ENCODE results near the gene EXOG.

The EXOG gene

GRCh38 chr3:38496131-38496910 is at the start of gene EXOG:
Gene EXOG, plus strand, starts transcription at chr3:38496340. Its CDS starts 28 bp downstream, at chr3:38496368.
- Mint-ChIP-seq H3K4me1 (ENCODE audit: low read depth) (peaks cover 13% of the 10 kb centered on the region), H3K4me3 (peak within 1 kb of the TSS; percentile 97), H3K27ac (peak within 1 kb of the TSS; percentile 86), H3K9me3 (no peaks in the 10 kb centered on the region), H3K27me3 (ENCODE audit: low read depth) (no peaks in the 10 kb centered on the region), H3K36me3 (ENCODE audit: low read depth) (peaks cover 23% of the 10 kb centered on the region)
- peak; percentile 87 for DNase-seq (ENCODE audit: low spot score)

DNA sequence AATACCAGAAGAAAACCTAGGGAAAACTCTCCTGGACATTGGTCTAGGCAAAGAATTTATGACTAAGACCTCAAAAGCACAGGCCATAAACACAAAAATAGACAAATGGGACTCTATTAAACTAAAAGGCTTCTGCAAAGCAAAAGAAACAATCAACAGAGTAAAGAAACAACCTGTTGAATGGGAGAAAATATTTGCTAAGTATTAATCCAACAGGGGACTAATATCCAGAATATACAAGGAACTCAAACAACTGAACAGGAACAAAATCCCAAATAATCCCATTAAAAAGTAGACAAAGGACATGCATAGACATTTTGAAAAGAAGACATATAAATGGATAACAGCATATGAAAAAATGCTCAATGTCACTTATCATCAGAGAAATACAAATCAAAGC is 49.3 kb upstream of the EXOG start:
- H3K9me3 Mint-ChIP-seq: peaks cover 9% of the 10 kb centered on the region
- DNase-seq (ENCODE audit: low spot score): no peak
- no peaks in the 10 kb centered on the region for H3K4me1 Mint-ChIP-seq (ENCODE audit: low read depth)
- no peak overlapping the region for H3K27ac Mint-ChIP-seq
- no peaks in the 10 kb centered on the region for H3K36me3 Mint-ChIP-seq (ENCODE audit: low read depth)
- peaks cover 20% of the 10 kb centered on the region for H3K27me3 Mint-ChIP-seq (ENCODE audit: low read depth)
- no peak overlapping the region for H3K4me3 Mint-ChIP-seq

GRCh38 chr3:38450853-38451252 is 45.3 kb upstream of the EXOG start:
- peaks cover 9% of the 10 kb centered on the region for H3K9me3 Mint-ChIP-seq
- no peak for DNase-seq (ENCODE audit: low spot score)
- H3K36me3 Mint-ChIP-seq (ENCODE audit: low read depth): no peaks in the 10 kb centered on the region
- H3K4me1 Mint-ChIP-seq (ENCODE audit: low read depth): peaks cover 11% of the 10 kb centered on the region
- peaks cover 20% of the 10 kb centered on the region for H3K27me3 Mint-ChIP-seq (ENCODE audit: low read depth)
- no peak overlapping the region for H3K4me3 Mint-ChIP-seq
- H3K27ac Mint-ChIP-seq: no peak overlapping the region

- peak; percentile 76 for DNase-seq (ENCODE audit: low spot score)
- Mint-ChIP-seq H3K9me3 (peaks cover 9% of the 10 kb centered on the region), H3K27me3 (ENCODE audit: low read depth) (peaks cover 17% of the 10 kb centered on the region), H3K27ac (peak within 1 kb of the TSS; percentile 88), H3K4me1 (ENCODE audit: low read depth) (peaks cover 18% of the 10 kb centered on the region), H3K4me3 (peak within 1 kb of the TSS; percentile 98), H3K36me3 (ENCODE audit: low read depth) (no peaks in the 10 kb centered on the region)
Observed at GRCh38 chr3:38453075-38453912, 42.8 kb upstream of the EXOG start, which contains the start of gene ACVR2B. Gene ACVR2B, plus strand, starts transcription at chr3:38453890. Its CDS starts 433 bp downstream, at chr3:38454323.

DNA sequence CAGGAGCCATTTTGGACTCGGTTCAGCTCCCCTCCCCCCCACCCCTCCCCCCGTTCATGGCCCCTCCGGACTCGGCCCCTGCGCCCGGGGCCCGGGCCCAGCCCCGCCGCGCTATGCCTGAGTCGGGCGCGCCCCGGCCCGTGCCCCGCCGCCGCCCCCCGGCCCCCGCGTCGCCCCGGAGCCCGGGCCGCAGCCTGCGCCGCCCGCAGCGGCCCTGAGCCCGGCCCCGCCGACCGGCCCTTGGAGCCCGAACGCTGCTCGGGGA is 42.3 kb upstream of the EXOG start:
- H3K27ac Mint-ChIP-seq: no peak overlapping the region
- H3K9me3 Mint-ChIP-seq: peaks cover 9% of the 10 kb centered on the region
- H3K27me3 Mint-ChIP-seq (ENCODE audit: low read depth): peaks cover 15% of the 10 kb centered on the region
- DNase-seq (ENCODE audit: low spot score): no peak
- H3K36me3 Mint-ChIP-seq (ENCODE audit: low read depth): no peaks in the 10 kb centered on the region
- no peak overlapping the region for H3K4me3 Mint-ChIP-seq
- peaks cover 18% of the 10 kb centered on the region for H3K4me1 Mint-ChIP-seq (ENCODE audit: low read depth)

- Mint-ChIP-seq H3K27ac (peak overlapping the region; percentile 88), H3K9me3 (peaks cover 9% of the 10 kb centered on the region), H3K4me1 (ENCODE audit: low read depth) (peaks cover 18% of the 10 kb centered on the region), H3K27me3 (ENCODE audit: low read depth) (peaks cover 15% of the 10 kb centered on the region), H3K36me3 (ENCODE audit: low read depth) (no peaks in the 10 kb centered on the region), H3K4me3 (peak overlapping the region; percentile 98)
- DNase-seq (ENCODE audit: low spot score): peak; percentile 33
Observed at GRCh38 chr3:38454178-38454883, 41.8 kb upstream of the EXOG start.

DNA sequence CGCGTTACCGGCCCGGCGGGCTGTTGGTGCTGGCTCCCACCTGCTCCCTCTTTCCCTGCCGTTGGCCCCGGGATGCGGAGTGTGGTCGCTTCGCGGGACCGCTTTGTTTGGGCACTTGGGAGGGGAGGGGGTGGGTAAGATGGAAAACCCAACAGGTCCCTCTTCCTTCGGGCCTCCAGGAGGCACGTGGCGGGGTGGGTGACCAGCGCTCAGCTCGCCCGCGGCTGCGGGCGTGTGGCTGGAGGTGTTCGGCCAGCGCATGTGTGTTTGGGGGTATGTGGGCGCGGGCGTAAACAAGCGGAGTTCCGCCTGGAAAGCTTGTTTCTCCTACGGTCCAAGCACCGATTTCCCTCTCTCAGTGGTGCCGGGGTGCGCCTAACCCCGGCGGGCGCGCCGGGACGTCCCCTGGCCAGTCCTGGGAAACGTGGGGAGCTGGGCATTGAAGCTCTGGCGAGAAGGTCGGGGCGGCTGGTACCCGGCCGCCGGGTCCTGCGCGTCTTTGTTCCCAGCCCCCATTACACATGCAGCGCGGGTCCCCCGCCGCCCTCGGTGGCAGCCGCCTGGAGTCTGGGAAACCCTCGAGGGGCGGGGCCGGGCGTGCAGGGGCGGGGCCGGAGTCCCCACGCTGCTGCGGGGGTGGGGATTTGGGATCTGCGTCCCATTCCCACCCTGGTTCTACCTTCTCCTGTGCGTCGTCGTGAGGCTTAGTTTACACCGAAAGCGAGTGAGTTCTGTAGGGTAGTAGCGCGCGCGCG is 41.1 kb upstream of the EXOG start:
- Mint-ChIP-seq H3K27ac (peak overlapping the region; percentile 72), H3K27me3 (ENCODE audit: low read depth) (peaks cover 12% of the 10 kb centered on the region), H3K36me3 (ENCODE audit: low read depth) (no peaks in the 10 kb centered on the region), H3K9me3 (peaks cover 9% of the 10 kb centered on the region), H3K4me1 (ENCODE audit: low read depth) (peaks cover 18% of the 10 kb centered on the region), H3K4me3 (peak overlapping the region; percentile 98)
- DNase-seq (ENCODE audit: low spot score): peak; percentile 22

- no peak for DNase-seq (ENCODE audit: low spot score)
- peak overlapping the region; percentile 98 for H3K4me3 Mint-ChIP-seq
- peaks cover 18% of the 10 kb centered on the region for H3K4me1 Mint-ChIP-seq (ENCODE audit: low read depth)
- peaks cover 3% of the 10 kb centered on the region for H3K9me3 Mint-ChIP-seq
- peaks cover 9% of the 10 kb centered on the region for H3K27me3 Mint-ChIP-seq (ENCODE audit: low read depth)
- H3K36me3 Mint-ChIP-seq (ENCODE audit: low read depth): no peaks in the 10 kb centered on the region
- peak overlapping the region; percentile 72 for H3K27ac Mint-ChIP-seq
Observed at GRCh38 chr3:38455639-38456430, 40.3 kb upstream of the EXOG start.

DNA sequence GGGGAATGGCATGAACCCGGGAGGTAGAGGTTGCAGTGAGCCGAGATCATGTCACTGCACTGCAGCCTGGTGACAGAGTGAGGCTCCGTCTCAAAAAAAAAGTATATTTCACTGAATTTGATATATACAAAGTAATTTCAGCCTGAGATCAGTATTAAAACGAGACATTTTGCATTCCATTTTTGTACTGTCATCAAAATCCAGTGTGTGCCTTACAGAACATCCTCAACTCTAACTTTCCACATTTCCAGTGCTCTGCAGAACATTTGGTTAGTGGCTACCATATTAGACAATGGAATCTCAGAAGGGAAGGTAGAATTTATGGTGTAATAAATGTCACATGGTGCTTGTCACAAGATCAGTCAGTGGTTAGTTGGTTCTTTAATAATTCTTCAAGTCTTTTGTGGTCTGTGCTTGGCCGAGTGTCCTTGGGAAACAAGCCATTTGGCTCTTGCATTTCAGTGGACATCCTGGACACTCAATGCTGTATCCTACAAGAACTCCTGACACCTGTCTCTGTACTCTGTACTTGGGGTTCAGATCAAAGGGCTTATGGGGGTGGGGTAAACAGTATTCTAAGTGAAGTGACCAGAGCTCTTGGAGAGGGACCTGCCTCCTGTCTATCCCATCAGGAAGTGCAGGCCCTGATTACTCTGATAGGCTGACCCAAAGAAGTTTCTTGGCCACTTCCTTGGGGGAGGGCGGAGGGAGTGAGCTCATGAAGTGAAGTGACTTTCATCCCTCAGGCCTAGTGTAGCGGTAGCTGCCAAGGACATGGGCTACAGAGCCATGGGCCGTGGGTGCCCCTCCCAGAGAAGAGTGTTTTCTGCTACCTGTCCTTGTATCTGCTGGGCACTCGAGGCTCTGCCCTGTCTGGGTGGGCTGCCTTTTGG is 38.8 kb upstream of the EXOG start:
- no peaks in the 10 kb centered on the region for H3K36me3 Mint-ChIP-seq (ENCODE audit: low read depth)
- peaks cover 7% of the 10 kb centered on the region for H3K27me3 Mint-ChIP-seq (ENCODE audit: low read depth)
- no peaks in the 10 kb centered on the region for H3K9me3 Mint-ChIP-seq
- peaks cover 18% of the 10 kb centered on the region for H3K4me1 Mint-ChIP-seq (ENCODE audit: low read depth)
- no peak overlapping the region for H3K27ac Mint-ChIP-seq
- no peak overlapping the region for H3K4me3 Mint-ChIP-seq
- DNase-seq (ENCODE audit: low spot score): no peak

GRCh38 chr3:38458796-38459498 is 37.2 kb upstream of the EXOG start:
- Mint-ChIP-seq H3K9me3 (no peaks in the 10 kb centered on the region), H3K27ac (no peak overlapping the region), H3K36me3 (ENCODE audit: low read depth) (no peaks in the 10 kb centered on the region), H3K4me1 (ENCODE audit: low read depth) (peaks cover 10% of the 10 kb centered on the region), H3K27me3 (ENCODE audit: low read depth) (peaks cover 7% of the 10 kb centered on the region), H3K4me3 (no peak overlapping the region)
- no peak for DNase-seq (ENCODE audit: low spot score)

GRCh38 chr3:38459499-38460048 is 36.6 kb upstream of the EXOG start:
- no peaks in the 10 kb centered on the region for H3K36me3 Mint-ChIP-seq (ENCODE audit: low read depth)
- H3K27ac Mint-ChIP-seq: no peak overlapping the region
- peaks cover 8% of the 10 kb centered on the region for H3K4me1 Mint-ChIP-seq (ENCODE audit: low read depth)
- DNase-seq (ENCODE audit: low spot score): no peak
- H3K27me3 Mint-ChIP-seq (ENCODE audit: low read depth): peaks cover 5% of the 10 kb centered on the region
- no peaks in the 10 kb centered on the region for H3K9me3 Mint-ChIP-seq
- H3K4me3 Mint-ChIP-seq: no peak overlapping the region
